UCSD-AML1 (cell line): ENCODE data around the gene CYP51A1.
"Not testable (repeated sequence)": the region's sequence is repeated elsewhere in the genome, so short reads cannot be mapped to it uniquely, and the experiment has no call there.

Source experiments
- DNase-seq: peaks from one replicate; lab custom pipeline; 2025; ENCODE audit not compliant: unreplicated experiment; lab: John Stamatoyannopoulos, UW

The CYP51A1 gene

GRCh38 chr7:92131764-92132330 lies 2.4 kb downstream of the CYP51A1 start:
- DNase-seq: no peak

- no peak for DNase-seq
Observed at GRCh38 chr7:92131093-92131492, 3.2 kb downstream of the CYP51A1 start.

DNA sequence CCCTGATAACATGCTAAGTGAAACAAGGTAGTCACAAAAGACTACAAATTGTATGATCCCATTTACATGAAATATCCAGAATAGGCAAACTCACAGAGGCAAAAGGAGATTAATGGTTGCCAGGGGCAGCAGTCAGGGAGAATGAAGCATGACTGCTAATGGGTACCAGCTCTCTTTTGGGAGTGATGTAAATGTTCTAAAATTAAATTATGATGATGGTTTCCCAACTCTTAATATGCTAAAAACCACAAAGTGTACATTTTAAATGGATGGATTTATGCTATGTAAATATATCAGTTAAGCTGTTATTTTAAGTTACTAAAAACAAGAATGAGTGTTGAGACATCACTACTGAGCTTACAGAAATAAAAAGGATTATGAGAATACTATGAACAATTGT lies 12.6 kb downstream of the CYP51A1 start:
- no peak for DNase-seq

GRCh38 chr7:92119213-92119759 lies 15.0 kb downstream of the CYP51A1 start:
- no peak for DNase-seq

GRCh38 chr7:92116949-92117348 lies 17.3 kb downstream of the CYP51A1 start:
- DNase-seq: no peak

- no peak for DNase-seq
Observed at GRCh38 chr7:92115821-92116220, 18.5 kb downstream of the CYP51A1 start.

GRCh38 chr7:92110857-92111256 lies 23.4 kb downstream of the CYP51A1 start:
- DNase-seq: no peak

DNA sequence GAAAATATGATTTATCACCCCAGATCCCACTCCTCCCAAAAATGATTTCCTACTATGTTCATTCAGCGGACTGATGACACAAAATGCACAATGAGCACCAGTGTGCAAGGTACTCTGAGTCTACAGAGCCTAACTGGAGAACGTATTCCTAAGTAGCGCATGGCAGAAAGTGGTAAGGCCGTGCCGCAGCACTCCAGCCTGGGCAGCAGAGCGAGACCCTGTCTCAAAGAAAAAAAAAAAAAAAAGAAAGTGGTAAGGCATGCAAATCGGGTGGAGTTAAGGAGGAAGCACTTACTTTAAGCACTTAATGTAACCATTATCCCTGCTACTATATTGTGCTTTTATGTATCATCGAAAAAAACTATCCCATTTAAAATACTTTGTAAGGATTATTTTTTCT lies 25.5 kb downstream of the CYP51A1 start:
- no peak for DNase-seq

DNA sequence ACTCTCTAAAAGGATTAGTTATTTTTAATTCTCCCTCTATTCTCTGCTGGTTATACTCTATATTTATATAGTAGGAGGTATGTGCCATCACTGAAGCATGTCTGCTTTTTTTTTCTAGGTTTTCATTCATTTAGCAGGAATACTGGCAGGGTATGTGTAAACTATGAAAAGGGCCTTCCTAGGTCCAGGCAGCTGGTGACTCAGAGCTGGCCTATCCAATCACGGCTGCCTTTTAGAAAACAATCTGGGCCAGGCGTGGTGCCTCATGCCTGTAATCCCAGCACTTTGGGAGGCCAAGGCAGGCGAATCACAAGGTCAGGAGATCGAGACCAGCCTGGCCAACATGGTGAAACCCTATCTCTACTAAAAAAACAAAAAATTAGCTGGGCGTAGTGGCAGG lies 31.4 kb downstream of the CYP51A1 start:
- DNase-seq: not testable (repeated sequence)

GRCh38 chr7:92100534-92100933 lies 33.7 kb downstream of the CYP51A1 start:
- no peak for DNase-seq

DNA sequence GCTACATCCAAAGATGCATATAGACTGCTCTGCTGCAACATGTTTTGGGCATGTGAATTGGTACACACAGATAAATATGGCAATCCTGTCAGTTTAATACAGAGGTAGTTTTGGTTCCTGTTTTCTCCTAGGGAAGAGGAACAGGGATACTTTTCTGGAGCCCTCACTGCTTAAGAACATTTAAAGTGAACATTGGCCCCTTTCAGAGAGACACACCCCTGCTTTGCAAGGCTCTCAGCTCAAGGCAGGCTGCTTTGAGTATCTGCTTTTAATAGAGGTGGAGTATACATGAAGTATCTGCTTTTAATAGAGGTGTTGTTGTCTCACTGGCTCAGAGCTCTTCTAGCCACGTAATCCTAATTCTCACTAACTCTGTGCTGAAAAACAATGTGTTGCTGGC lies 38.9 kb downstream of the CYP51A1 start:
- no peak for DNase-seq

- no peak for DNase-seq
Observed at GRCh38 chr7:92092210-92092609, 42.1 kb downstream of the CYP51A1 start.

DNA sequence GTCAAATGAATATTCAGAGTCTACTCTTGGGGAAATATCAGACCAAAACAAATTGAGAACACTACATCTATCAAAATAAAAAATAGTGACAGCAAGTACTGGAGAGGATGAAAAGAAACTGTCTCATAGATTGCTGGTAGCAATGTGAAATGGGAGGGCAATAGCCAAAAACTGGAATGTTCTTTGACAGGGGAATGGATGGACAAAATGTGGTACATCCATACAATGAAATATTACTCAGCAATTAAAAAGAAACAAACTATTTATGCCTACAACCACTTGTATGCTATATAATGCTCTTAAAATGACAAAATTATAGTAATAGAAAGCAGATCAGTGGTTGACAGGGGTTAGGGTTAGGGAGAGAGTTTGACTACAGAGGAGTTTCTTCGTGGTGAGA lies 46.0 kb downstream of the CYP51A1 start:
- no peak for DNase-seq

DNA sequence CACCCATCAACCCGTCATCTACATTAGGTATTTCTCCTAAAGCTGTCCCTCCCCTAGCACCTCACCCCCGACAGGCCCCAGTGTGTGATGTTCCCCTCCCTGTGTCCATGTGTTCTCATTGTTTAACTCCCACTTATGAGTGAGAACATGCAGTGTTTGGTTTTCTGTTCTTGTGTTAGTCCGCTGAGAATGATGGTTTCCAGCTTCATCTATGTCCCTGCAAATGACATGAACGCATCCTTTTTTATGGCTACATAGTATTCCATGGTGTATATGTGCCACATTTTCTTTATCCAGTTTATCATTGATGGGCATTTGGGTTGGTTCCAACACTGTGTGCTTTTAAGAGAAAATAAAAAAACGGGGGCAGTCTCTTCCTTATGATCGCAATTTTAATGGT lies 50.4 kb downstream of the CYP51A1 start:
- not testable (repeated sequence) for DNase-seq

GRCh38 chr7:92076509-92076908 lies 57.8 kb downstream of the CYP51A1 start:
- DNase-seq: no peak

DNA sequence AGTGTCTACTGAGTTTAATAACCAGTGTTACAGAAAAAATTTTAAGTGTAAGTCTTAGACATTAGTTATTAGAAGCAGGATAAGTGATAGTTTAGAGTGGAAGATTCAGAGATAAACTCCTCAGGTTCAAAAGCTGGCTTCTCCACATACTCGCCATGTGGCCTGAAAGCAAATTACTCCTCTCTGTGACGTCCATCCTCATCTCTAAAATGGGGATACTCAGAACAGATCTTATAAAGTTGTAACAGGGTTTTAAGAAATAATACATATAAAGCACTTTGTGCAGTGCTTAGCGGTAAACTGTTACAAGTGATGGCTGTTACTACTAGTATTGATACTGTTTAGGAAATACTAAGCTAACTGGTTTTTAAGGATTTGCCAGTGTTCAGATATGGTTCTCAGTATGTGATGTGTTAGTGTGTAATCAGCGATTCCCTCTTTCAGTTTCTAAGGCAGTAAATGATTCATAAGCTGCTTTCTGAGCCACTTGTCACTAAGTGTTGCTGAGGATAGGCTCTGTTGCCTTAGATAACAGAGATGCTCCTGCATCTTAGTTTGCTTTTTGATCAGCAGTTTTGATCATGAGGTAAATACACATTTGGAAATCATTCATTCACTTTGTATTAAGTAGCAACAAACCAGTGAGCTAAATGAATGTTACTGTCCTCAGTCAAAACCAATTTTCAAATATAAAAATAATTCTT lies 58.7 kb downstream of the CYP51A1 start:
- DNase-seq: no peak

- DNase-seq: no peak
Observed at GRCh38 chr7:92072708-92073107, 61.6 kb downstream of the CYP51A1 start.

DNA sequence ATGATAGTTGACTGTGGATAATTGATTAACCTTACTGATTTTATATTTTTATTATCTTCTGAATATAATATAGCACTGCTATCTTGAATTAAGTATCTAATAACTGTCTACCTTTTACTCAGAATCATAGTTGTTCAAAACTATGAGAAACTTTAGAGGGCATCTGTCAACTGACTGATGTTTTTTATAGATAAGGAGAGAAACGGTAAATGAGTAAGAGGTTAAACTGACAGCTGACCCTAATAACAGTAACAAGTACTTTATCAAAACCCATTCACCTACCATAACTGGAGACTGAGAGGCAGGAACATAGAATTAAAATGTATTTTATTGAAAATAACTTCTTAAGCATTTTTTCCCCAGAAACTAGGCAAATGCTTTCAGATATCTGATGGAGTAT lies 62.2 kb downstream of the CYP51A1 start:
- no peak for DNase-seq

DNA sequence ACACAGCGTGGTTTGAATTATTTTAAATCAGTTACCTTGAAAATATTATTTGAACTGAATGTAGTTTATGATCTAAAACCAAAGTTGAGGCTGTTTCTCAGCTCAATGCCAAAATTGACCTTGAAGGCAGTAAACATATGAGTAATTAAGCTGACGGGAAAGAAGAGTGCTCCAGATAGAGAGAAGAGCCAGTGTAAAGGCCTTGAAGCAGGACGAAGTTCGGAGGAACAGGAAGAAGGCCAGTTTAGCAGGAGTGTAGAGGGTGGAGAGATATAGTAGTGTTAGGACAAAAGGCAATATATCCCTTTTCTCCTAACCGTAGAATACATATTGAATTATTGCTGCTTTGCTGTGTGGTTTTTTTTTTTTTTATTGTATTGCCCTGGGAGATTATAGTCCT lies 63.2 kb downstream of the CYP51A1 start:
- DNase-seq: no peak

- DNase-seq: no peak
Observed at GRCh38 chr7:92064438-92065029, 69.7 kb downstream of the CYP51A1 start.
